ENCODE measurements around the gene IL22RA2.

- TF ChIP-seq POLR2A (IDR thresholded peaks at IDR 0.05) (no peak), CTCF (IDR thresholded peaks at IDR 0.05) (no peak), POLR2AphosphoS5 (IDR thresholded peaks at IDR 0.05) (no peak)
These were observed 9.6 kb downstream of the IL22RA2 start for GRCh38 chr6:137163732-137164318.
